GM23248 (cell line): Measurements from ENCODE around the gene LLGL2. TPM values are rescaled to one million over a fixed set of nuclear protein-coding genes. Genes with fewer than 3 reads are reported as not detected.

Experiments
- DNase-seq: peaks from one replicate; pipeline ENCODE4 v3.0.0-alpha.2; 2015
- H2AFZ ChIP-seq: fragments of 200-600 bp; sonication (generic); 2 replicates; pipeline ENCODE4 v1.6.1; 2016; ENCODE audit warnings: antibody characterized with exemption
- H3F3A ChIP-seq: fragments of 200-600 bp; sonication (generic); 2 replicates; pipeline ENCODE4 v1.6.1; 2016; ENCODE audit warnings: mild to moderate bottlenecking, antibody characterized with exemption, mixed run types; ENCODE audit not compliant: insufficient read depth
- H3K27ac ChIP-seq: fragments of 200-600 bp; sonication (generic); 2 replicates; pipeline ENCODE4 v1.5.1; 2016; ENCODE audit warnings: mild to moderate bottlenecking
- H3K27me3 ChIP-seq: fragments of 200-600 bp; sonication (generic); replicated peaks from 2 replicates; pipeline ENCODE4 v1.6.1; 2016; ENCODE audit warnings: mild to moderate bottlenecking; ENCODE audit not compliant: insufficient read depth
- H3K36me3 ChIP-seq: fragments of 200-600 bp; sonication (generic); 2 replicates; pipeline ENCODE4 v1.6.1; 2016; ENCODE audit warnings: low read depth, mild to moderate bottlenecking
- H3K4me1 ChIP-seq: fragments of 200-600 bp; sonication (generic); 2 replicates; pipeline ENCODE4 v1.6.1; 2016; ENCODE audit warnings: mild to moderate bottlenecking; ENCODE audit not compliant: insufficient read depth
- H3K4me2 ChIP-seq: fragments of 200-600 bp; sonication (generic); one replicate; pipeline ENCODE4 v1.6.1; 2016; ENCODE audit warnings: mild to moderate bottlenecking; ENCODE audit not compliant: unreplicated experiment
- H3K4me3 ChIP-seq: fragments of 200-600 bp; sonication (generic); 2 replicates; pipeline ENCODE4 v1.5.1; 2016; ENCODE audit warnings: mild to moderate bottlenecking
- H3K79me2 ChIP-seq: fragments of 200-600 bp; sonication (generic); 2 replicates; pipeline ENCODE4 v1.6.1; 2016; ENCODE audit warnings: mild to moderate bottlenecking; ENCODE audit not compliant: insufficient read depth
- H3K9ac ChIP-seq: fragments of 200-600 bp; sonication (generic); 2 replicates; pipeline ENCODE4 v1.6.1; 2016; ENCODE audit warnings: mild to moderate bottlenecking
- H3K9me2 ChIP-seq: fragments of 200-600 bp; sonication (generic); 2 replicates; pipeline ENCODE4 v1.6.1; 2016; ENCODE audit warnings: mixed run types, mild to moderate bottlenecking, moderate library complexity; ENCODE audit not compliant: insufficient read depth
- H3K9me3 ChIP-seq: fragments of 200-600 bp; sonication (generic); one replicate; pipeline ENCODE4 v1.6.1; 2017; ENCODE audit warnings: low read depth
- H4K20me1 ChIP-seq: fragments of 200-600 bp; sonication (generic); 2 replicates; pipeline ENCODE4 v1.6.0; 2016; ENCODE audit not compliant: insufficient read depth
- EZH2 ChIP-seq: fragments of 200-600 bp; sonication (generic); IDR thresholded peaks from 2 replicates; pipeline ENCODE4 v1.6.1; 2018; ENCODE audit warnings: antibody characterized with exemption, mild to moderate bottlenecking; ENCODE audit not compliant: insufficient read depth, poor library complexity, severe bottlenecking
- EZH2phosphoT487 ChIP-seq: fragments of 200-600 bp; sonication (generic); IDR thresholded peaks from 2 replicates; pipeline ENCODE4 v1.6.1; 2018; ENCODE audit warnings: antibody characterized with exemption, moderate library complexity, mild to moderate bottlenecking, low read depth; ENCODE audit not compliant: insufficient read depth
- WGBS, 2 experiments: methylation state at CpG; one replicate each; pipeline ENCODE4 v1.1.6; 2015 to 2017; ENCODE audit warnings: low lambda C conversion rate in 2 of 2, low coverage in 1 of 2; ENCODE audit errors: missing lambda C conversion rate in 2 of 2; 5-methylcytosine and 5-hydroxymethylcytosine counted together
- in situ Hi-C: fragments of 300-500 bp; cut with MboI; formaldehyde crosslinking; loops from 2 replicates; pipeline ENCODE4 v1.15.0; 2020
- polyA plus RNA-seq: library from polyadenylated mRNA; unstranded; fragments of >200 nt; fragmentation: Nextera tagmentation; extraction: Ambion mirVana; gene quantifications from 2 replicates; pipeline ENCODE4 v1.2.1, GENCODE V29; 2016
- total RNA-seq: library from RNA; depleted of rRNA; stranded (reverse); fragments of >200 nt; shearing (Covaris generic); gene quantifications from 2 replicates; pipeline ENCODE4 v1.2.3, GENCODE V29; 2014

LLGL2 gene
- total and polyA plus RNA-seq, 2 experiments from 2014 or later: not detected

GRCh38 chr17:75478508-75478907, 47.0 kb upstream of the LLGL2 start:
- no peak overlapping the region for H2AFZ ChIP-seq
- H3K79me2 ChIP-seq: no peaks in the 10 kb centered on the region
- in situ Hi-C loops: no loop called here
- no peaks in the 10 kb centered on the region for H3F3A ChIP-seq
- no peak overlapping the region for H3K27ac ChIP-seq
- WGBS, 2 experiments: 75 to 81% methylated on average over 7 of the region's 7 CpGs
- TF ChIP-seq EZH2phosphoT487 (no peak), EZH2 (no peak)
- H3K9me2 ChIP-seq: no peaks in the 10 kb centered on the region
- DNase-seq: no peak
- H3K4me3 ChIP-seq: no peak overlapping the region
- H3K27me3 ChIP-seq: no peaks in the 10 kb centered on the region
- no peaks in the 10 kb centered on the region for H3K4me1 ChIP-seq
- no peak overlapping the region for H3K4me2 ChIP-seq
- H3K9ac ChIP-seq: no peak overlapping the region
- no peaks in the 10 kb centered on the region for H4K20me1 ChIP-seq
- no peaks in the 10 kb centered on the region for H3K9me3 ChIP-seq
- H3K36me3 ChIP-seq: no peaks in the 10 kb centered on the region

GRCh38 chr17:75480281-75480680, 45.2 kb upstream of the LLGL2 start:
- H3K79me2 ChIP-seq: no peaks in the 10 kb centered on the region
- H3K4me3 ChIP-seq: no peak overlapping the region
- no peaks in the 10 kb centered on the region for H3K9me2 ChIP-seq
- no peaks in the 10 kb centered on the region for H3F3A ChIP-seq
- H3K4me1 ChIP-seq: no peaks in the 10 kb centered on the region
- no peak overlapping the region for H3K4me2 ChIP-seq
- 90 to 92% methylated on average over 6 of the region's 6 CpGs for WGBS, 2 experiments
- H3K36me3 ChIP-seq: no peaks in the 10 kb centered on the region
- no peaks in the 10 kb centered on the region for H3K9me3 ChIP-seq
- H2AFZ ChIP-seq: no peak overlapping the region
- no peaks in the 10 kb centered on the region for H3K27me3 ChIP-seq
- no peaks in the 10 kb centered on the region for H4K20me1 ChIP-seq
- H3K27ac ChIP-seq: no peak overlapping the region
- no peak overlapping the region for H3K9ac ChIP-seq
- in situ Hi-C loops: no loop called here
- DNase-seq: no peak
- TF ChIP-seq EZH2 (no peak), EZH2phosphoT487 (no peak)

- Histone ChIP-seq H3F3A (no peaks in the 10 kb centered on the region), H3K9me3 (no peaks in the 10 kb centered on the region), H2AFZ (no peak overlapping the region), H3K9ac (no peak overlapping the region), H3K79me2 (no peaks in the 10 kb centered on the region), H3K4me3 (no peak overlapping the region), H4K20me1 (no peaks in the 10 kb centered on the region), H3K27ac (no peak overlapping the region), H3K9me2 (no peaks in the 10 kb centered on the region), H3K36me3 (no peaks in the 10 kb centered on the region), H3K27me3 (no peaks in the 10 kb centered on the region), H3K4me1 (no peaks in the 10 kb centered on the region), H3K4me2 (no peak overlapping the region)
- DNase-seq: no peak
- 85 to 89% methylated on average over 13 of the region's 13 CpGs for WGBS, 2 experiments
- TF ChIP-seq EZH2phosphoT487 (no peak), EZH2 (no peak)
- in situ Hi-C loops: no loop called here
These were observed 44.1 kb upstream of the LLGL2 start for GRCh38 chr17:75481194-75482068.

GRCh38 chr17:75482098-75482942, 43.2 kb upstream of the LLGL2 start:
- Histone ChIP-seq H3K27ac (no peak overlapping the region), H3K9ac (no peak overlapping the region), H3K9me3 (no peaks in the 10 kb centered on the region), H3K9me2 (no peaks in the 10 kb centered on the region), H3K4me1 (no peaks in the 10 kb centered on the region), H3K79me2 (no peaks in the 10 kb centered on the region), H3K4me2 (no peak overlapping the region), H4K20me1 (no peaks in the 10 kb centered on the region), H3F3A (no peaks in the 10 kb centered on the region), H3K27me3 (no peaks in the 10 kb centered on the region), H3K4me3 (no peak overlapping the region), H3K36me3 (no peaks in the 10 kb centered on the region), H2AFZ (no peak overlapping the region)
- WGBS, 2 experiments: 83% methylated on average over 16 of the region's 16 CpGs
- TF ChIP-seq EZH2phosphoT487 (no peak), EZH2 (no peak)
- DNase-seq: no peak
- in situ Hi-C loops: no loop called here
